T-cell (primary cell): Measurements from ENCODE around the gene SLC38A1. TPM values are rescaled to one million over a fixed set of nuclear protein-coding genes. Genes with fewer than 3 reads are reported as not detected.

ENCODE experiments used
- ATAC-seq, 4 experiments: fragments of 200-7000 bp in 3 of 4; fragments of 150-1000 bp in 1 of 4; cut with Tn5 transposase; replicated peaks in 1 of 4; 1 replicate in 3 of 4; 2 replicates in 1 of 4; pipeline ENCODE4 v1.10.0; 2021; ENCODE audit warnings: moderate library complexity in 3 of 4, mild to moderate bottlenecking in 2 of 4, moderate number of reproducible peaks in 1 of 4
- CTCF ChIA-PET, 2 donors: fragments of 300-600 bp; sonication (Branson Sonifier 250); formaldehyde crosslinking; loops; one replicate each; lab custom pipeline; 2022; ENCODE audit warnings: antibody characterized with exemption in 2 of 2; lab: Charles Lee
- POLR2A ChIA-PET, 2 donors: fragments of 300-600 bp; sonication (Branson Sonifier 250); formaldehyde crosslinking; loops; one replicate each; lab custom pipeline; 2022; ENCODE audit warnings: antibody characterized with exemption in 2 of 2; lab: Charles Lee
- DNase-seq, 35 experiments: peaks; one replicate each; pipeline versions ENCODE4 v3.0.0 to v3.0.0-alpha.2; 2013 to 2023
- H3K27ac ChIP-seq: one replicate; pipeline ENCODE4 v1.5.1; 2013; ENCODE audit warnings: low read length
- H3K27me3 ChIP-seq, 2 experiments: replicated peaks in 1 of 2; 1 replicate in 1 of 2; 2 replicates in 1 of 2; pipeline versions ENCODE4 v1.6.1 to v1.7.0; 2013; ENCODE audit warnings: low read length in 1 of 2, mixed read lengths in 1 of 2; ENCODE audit not compliant: control insufficient read depth in 2 of 2, insufficient read depth in 2 of 2; ENCODE audit errors: extremely low read depth in 1 of 2
- H3K36me3 ChIP-seq, 2 donors: 1 replicate in 1 of 2; 2 replicates in 1 of 2; pipeline versions ENCODE4 v1.6.1 to v1.7.0; 2013; ENCODE audit warnings: low read length in 1 of 2; ENCODE audit not compliant: control insufficient read depth in 2 of 2, insufficient read depth in 1 of 2; ENCODE audit errors: extremely low read depth in 1 of 2
- H3K4me1 ChIP-seq, 2 experiments: 1 replicate in 1 of 2; 2 replicates in 1 of 2; pipeline versions ENCODE4 v1.6.1 to v1.7.0; 2013; ENCODE audit warnings: low read length in 2 of 2, mixed read lengths in 1 of 2; ENCODE audit not compliant: insufficient read depth in 2 of 2, control insufficient read depth in 1 of 2; ENCODE audit errors: extremely low read depth in 1 of 2
- H3K4me3 ChIP-seq, 2 donors: 1 replicate in 1 of 2; 2 replicates in 1 of 2; pipeline versions ENCODE4 v1.5.1 to v1.7.0; 2013; ENCODE audit warnings: mild to moderate bottlenecking in 2 of 2, low read length in 1 of 2, moderate library complexity in 1 of 2; ENCODE audit not compliant: control insufficient read depth in 1 of 2; ENCODE audit errors: extremely low read depth in 1 of 2
- H3K9me3 ChIP-seq: 2 replicates; pipeline ENCODE4 v1.7.0; 2013
- H3K27ac Mint-ChIP-seq, 2 donors: one replicate each; pipeline ENCODE4 v1.8.0; 2020 to 2021; ENCODE audit warnings: mild to moderate bottlenecking in 2 of 2, mixed read lengths in 2 of 2
- H3K27me3 Mint-ChIP-seq, 2 donors: one replicate each; pipeline ENCODE4 v1.8.0; 2021 to 2022; ENCODE audit warnings: mixed read lengths in 2 of 2
- H3K36me3 Mint-ChIP-seq: one replicate; pipeline ENCODE4 v1.8.0; 2021; ENCODE audit warnings: mixed read lengths
- H3K4me1 Mint-ChIP-seq, 3 donors: one replicate each; pipeline ENCODE4 v1.8.0; 2020 to 2022; ENCODE audit warnings: mixed read lengths in 3 of 3, mild to moderate bottlenecking in 1 of 3
- H3K4me3 Mint-ChIP-seq, 3 donors: one replicate each; pipeline ENCODE4 v1.8.0; 2020 to 2022; ENCODE audit warnings: mild to moderate bottlenecking in 3 of 3, mixed read lengths in 3 of 3, moderate library complexity in 3 of 3
- H3K9me3 Mint-ChIP-seq, 3 donors: one replicate each; pipeline ENCODE4 v1.8.0; 2020 to 2022; ENCODE audit warnings: mixed read lengths in 3 of 3
- WGBS: methylation state at CpG from one replicate; pipeline ENCODE4 v1.1.5; 2013; ENCODE audit warnings: missing lambda C conversion rate; ENCODE audit not compliant: insufficient coverage; 5-methylcytosine and 5-hydroxymethylcytosine counted together
- total RNA-seq, 35 experiments: library from RNA in 6 of 35; stranded (reverse) in 6 of 35; fragments of 120-200 nt in 1 of 35; gene quantifications; one replicate each; pipeline versions ENCODE4 v1.2.1 to v1.2.4 and lab custom pipeline; 2013 to 2026

SLC38A1 gene
- total RNA-seq, 5 donors from 2014 or later (not counting 1 experiment from before 2014, with no cell fraction given): 273 to 321 (median 286) TPM

DNA sequence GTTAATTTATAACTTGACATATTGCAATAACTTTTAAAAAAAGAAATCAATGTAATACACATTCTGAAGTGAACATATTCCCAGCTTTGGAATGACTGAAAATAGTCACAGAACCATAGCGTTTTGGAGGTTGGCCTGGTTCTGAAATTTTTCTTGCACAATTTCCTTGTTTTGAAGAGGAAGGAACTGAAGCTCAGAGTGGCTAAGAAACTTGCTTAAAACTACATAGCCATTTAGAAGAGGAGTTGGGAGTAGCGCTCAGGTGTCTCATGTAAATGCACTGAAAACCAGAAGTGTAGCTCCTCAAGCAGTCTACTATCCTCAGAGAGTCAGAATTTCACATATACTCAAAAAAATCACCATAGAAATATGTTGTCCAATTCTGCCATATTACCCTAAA is 41.2 kb downstream of the SLC38A1 start:
- H3K36me3 Mint-ChIP-seq: peaks cover 85% of the 10 kb centered on the region
- no CpG with 5 or more reads among the region's 2 CpGs for WGBS
- peak overlapping the region; percentile 66 to 74 for H3K27ac Mint-ChIP-seq
- H3K4me3 Mint-ChIP-seq: no peak overlapping the region
- POLR2A ChIA-PET: interaction anchor here in 1 of 2 donors (0.6 to 1.0 kb wide), 3 partner anchors 11 to 15 kb away, joined by 3 to 6 read pairs (median 3); no protein-coding TSS in a partner anchor
- no peaks in the 10 kb centered on the region for H3K9me3 Mint-ChIP-seq
- Histone ChIP-seq H3K4me3 (no peak overlapping the region), H3K4me1 (peaks cover 18 to 19% of the 10 kb centered on the region in 2 experiments), H3K36me3 (peaks cover 5 to 59% of the 10 kb centered on the region in 2 donors), H3K9me3 (no peaks in the 10 kb centered on the region), H3K27me3 (no peaks in the 10 kb centered on the region), H3K27ac (peak overlapping the region; percentile 35)
- CTCF ChIA-PET: interaction anchor here in 1 of 2 donors (0.6 to 1.1 kb wide), 3 partner anchors 39 to 1155 kb away, joined by 3 to 5 read pairs (median 5); no protein-coding TSS in a partner anchor
- ATAC-seq (no peak), DNase-seq (no peak)
- no peaks in the 10 kb centered on the region for H3K27me3 Mint-ChIP-seq
- peaks cover 68 to 91% (median 91%) of the 10 kb centered on the region in 3 donors for H3K4me1 Mint-ChIP-seq

DNA sequence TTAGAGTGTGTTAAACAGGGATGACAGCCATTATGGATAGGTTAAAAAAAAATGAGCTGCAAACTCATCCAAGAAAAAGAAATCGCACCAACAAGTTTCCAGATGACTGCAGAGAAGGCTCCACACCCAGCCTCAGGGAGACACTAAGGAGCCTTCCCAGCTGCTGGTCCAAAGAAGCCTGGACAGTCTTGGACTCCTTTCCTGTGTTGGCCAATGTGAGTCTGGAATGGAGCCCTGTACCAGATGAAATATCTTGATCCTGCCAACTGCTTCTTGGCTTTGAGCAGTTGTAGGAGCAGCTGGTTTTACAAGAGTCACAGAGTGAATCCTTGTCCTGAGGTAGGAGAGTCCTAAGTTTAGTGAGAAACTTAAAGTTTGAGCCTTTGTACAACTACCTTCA is 44.5 kb downstream of the SLC38A1 start:
- Histone ChIP-seq H3K4me3 (no peak overlapping the region), H3K36me3 (peaks cover 0 to 43% of the 10 kb centered on the region in 2 donors), H3K9me3 (no peaks in the 10 kb centered on the region), H3K27ac (peak overlapping the region; percentile 97), H3K4me1 (peaks cover 37 to 48% of the 10 kb centered on the region in 2 experiments), H3K27me3 (no peaks in the 10 kb centered on the region)
- H3K4me3 Mint-ChIP-seq: peak overlapping the region in 1 of 3 donors; percentile 33
- H3K36me3 Mint-ChIP-seq: peaks cover 84% of the 10 kb centered on the region
- ChIA-PET POLR2A (interaction anchor here (0.6 to 1.8 kb wide), 7 partner anchors 9 to 1211 kb away, joined by 3 to 9 read pairs (median 3); partner anchors contain the start of gene SLC38A1 (in 1 of the 2)), CTCF (no interaction called here)
- no peak for DNase-seq
- no peaks in the 10 kb centered on the region for H3K9me3 Mint-ChIP-seq
- ATAC-seq: no peak
- no peaks in the 10 kb centered on the region for H3K27me3 Mint-ChIP-seq
- H3K4me1 Mint-ChIP-seq: peaks cover 81 to 95% (median 94%) of the 10 kb centered on the region in 3 donors
- no CpG with 5 or more reads among the region's 1 CpG for WGBS
- peak overlapping the region; percentile 90 to 92 for H3K27ac Mint-ChIP-seq

- no peak for DNase-seq
- H3K9me3 ChIP-seq: no peaks in the 10 kb centered on the region
- Mint-ChIP-seq H3K36me3 (peaks cover 81% of the 10 kb centered on the region), H3K27me3 (no peaks in the 10 kb centered on the region), H3K4me3 (peak overlapping the region; percentile 17 to 79 (median 32)), H3K4me1 (peaks cover 93 to 97% (median 97%) of the 10 kb centered on the region in 3 donors), H3K27ac (peak overlapping the region; percentile 98 to 99), H3K9me3 (no peaks in the 10 kb centered on the region)
- peaks cover 50 to 60% of the 10 kb centered on the region in 2 experiments for H3K4me1 ChIP-seq
- peak overlapping the region; percentile 97 for H3K27ac ChIP-seq
- WGBS: 36% methylated on average over 2 of the region's 5 CpGs
- H3K27me3 ChIP-seq: no peaks in the 10 kb centered on the region
- CTCF ChIA-PET: no interaction called here
- H3K4me3 ChIP-seq: no peak overlapping the region
- no peak for ATAC-seq
- peaks cover 0 to 34% of the 10 kb centered on the region in 2 donors for H3K36me3 ChIP-seq
- POLR2A ChIA-PET: interaction anchor here (0.6 to 1.6 kb wide), 3 partner anchors 28 to 43 kb away, joined by 3 to 9 read pairs (median 3); no protein-coding TSS in a partner anchor
Observed at GRCh38 chr12:46223047-46223446, 45.8 kb downstream of the SLC38A1 start.

- Mint-ChIP-seq H3K27ac (peak overlapping the region; percentile 98 to 99), H3K4me1 (peaks cover 93 to 97% (median 97%) of the 10 kb centered on the region in 3 donors), H3K4me3 (peak overlapping the region; percentile 17 to 79 (median 40)), H3K9me3 (no peaks in the 10 kb centered on the region), H3K36me3 (peaks cover 79% of the 10 kb centered on the region), H3K27me3 (no peaks in the 10 kb centered on the region)
- ChIA-PET POLR2A (interaction anchor here (0.6 to 1.6 kb wide), 4 partner anchors 26 to 44 kb away, joined by 3 to 9 read pairs (median 4); no protein-coding TSS in a partner anchor), CTCF (interaction anchor here in 1 of 2 donors (1.1 to 1.3 kb wide), 2 partner anchors 15 to 47 kb away, joined by 4 to 6 read pairs; no protein-coding TSS in a partner anchor)
- ATAC-seq: no peak
- DNase-seq: peak in 1 of 35 experiments; percentile 31
- Histone ChIP-seq H3K9me3 (no peaks in the 10 kb centered on the region), H3K27me3 (no peaks in the 10 kb centered on the region), H3K4me3 (no peak overlapping the region), H3K27ac (peak overlapping the region; percentile 97), H3K36me3 (peaks cover 0 to 30% of the 10 kb centered on the region in 2 donors), H3K4me1 (peaks cover 51 to 63% of the 10 kb centered on the region in 2 experiments)
- no CpG with 5 or more reads among the region's 1 CpG for WGBS
Observed at GRCh38 chr12:46222636-46223035, 46.2 kb downstream of the SLC38A1 start.

GRCh38 chr12:46221255-46222128 is 47.4 kb downstream of the SLC38A1 start:
- H3K27ac Mint-ChIP-seq: peak overlapping the region; percentile 98 to 99
- H3K9me3 Mint-ChIP-seq: no peaks in the 10 kb centered on the region
- H3K27me3 ChIP-seq: no peaks in the 10 kb centered on the region
- peak overlapping the region; percentile 97 for H3K27ac ChIP-seq
- DNase-seq (no peak), ATAC-seq (no peak)
- peaks cover 70% of the 10 kb centered on the region for H3K36me3 Mint-ChIP-seq
- ChIA-PET CTCF (interaction anchor here (0.7 to 1.3 kb wide), 4 partner anchors 14 to 83 kb away, joined by 3 to 6 read pairs (median 4); no protein-coding TSS in a partner anchor), POLR2A (interaction anchor here (0.6 to 1.6 kb wide), 5 partner anchors 17 to 45 kb away, joined by 3 to 9 read pairs (median 3); no protein-coding TSS in a partner anchor)
- no peaks in the 10 kb centered on the region for H3K9me3 ChIP-seq
- H3K4me3 Mint-ChIP-seq: peak overlapping the region; percentile 0 to 79 (median 7)
- H3K4me1 ChIP-seq: peaks cover 62 to 75% of the 10 kb centered on the region in 2 experiments
- no peaks in the 10 kb centered on the region for H3K27me3 Mint-ChIP-seq
- peaks cover 93 to 95% (median 94%) of the 10 kb centered on the region in 3 donors for H3K4me1 Mint-ChIP-seq
- H3K36me3 ChIP-seq: peaks cover 0 to 25% of the 10 kb centered on the region in 2 donors
- H3K4me3 ChIP-seq: no peak overlapping the region
- WGBS: no CpG with 5 or more reads among the region's 4 CpGs
